ENCODE results near the gene MRPS10. TPM values are rescaled to one million over a fixed set of nuclear protein-coding genes. Genes with fewer than 3 reads are reported as not detected.

Gene MRPS10
- total and polyA plus RNA-seq, 4 donors, result 20.1 to 26.8 (median 23.9) TPM

- no peak overlapping the region for H3K9ac ChIP-seq (ENCODE audit: low read depth in 1 of 2, low read length in 2 of 2)
- TF ChIP-seq GABPA (IDR thresholded peaks at IDR 0.05 in 1 of 2, conservative IDR thresholded peaks at IDR 0.05 in 1 of 2), result no peak
- no peak for TF ChIP-seq YY1 (IDR thresholded peaks at IDR 0.05)
- no peak for TF ChIP-seq SP1 (IDR thresholded peaks at IDR 0.05)
- no peak for TF ChIP-seq REST (IDR thresholded peaks at IDR 0.05)
- no peak for TF ChIP-seq HNF4A (conservative IDR thresholded peaks at IDR 0.05)
- no peak for TF ChIP-seq ZBTB33 (IDR thresholded peaks at IDR 0.05)
- TF ChIP-seq RAD21 (IDR thresholded peaks at IDR 0.05), result no peak
- no peak for TF ChIP-seq MAX (IDR thresholded peaks at IDR 0.05)
- TF ChIP-seq HNF4G (IDR thresholded peaks at IDR 0.05), result no peak
- no peak for DNase-seq (ENCODE audit: low spot score)
- H3K4me1 ChIP-seq (ENCODE audit: control insufficient read depth in 4 of 4, insufficient read depth in 4 of 4, low read length in 3 of 4), result no peaks in the 10 kb centered on the region
- H3K27me3 ChIP-seq (ENCODE audit: control insufficient read depth in 4 of 4, insufficient read depth in 4 of 4, low read length in 3 of 4), result no peaks in the 10 kb centered on the region
- H3K9me3 ChIP-seq (ENCODE audit: control insufficient read depth in 4 of 4, low read length in 3 of 4), result no peaks in the 10 kb centered on the region
- H3K36me3 ChIP-seq (ENCODE audit: control insufficient read depth in 4 of 4, insufficient read depth in 3 of 4, low read depth in 1 of 4, low read length in 3 of 4), result no peaks in the 10 kb centered on the region
- H3K4me3 ChIP-seq (ENCODE audit: low read depth in 1 of 3, low read length in 3 of 3), result no peak overlapping the region
- WGBS, result 71% methylated on average over 7 of the region's 7 CpGs
- H3K27ac ChIP-seq (ENCODE audit: low read depth in 1 of 2, low read length in 2 of 2), result no peak overlapping the region
These were observed 42.8 kb upstream of the MRPS10 start for GRCh38 chr6:42260396-42260888.

GRCh38 chr6:42259841-42260395, 42.3 kb upstream of the MRPS10 start:
- no peak for DNase-seq (ENCODE audit: low spot score)
- no peak for TF ChIP-seq MAX (IDR thresholded peaks at IDR 0.05)
- no peak for TF ChIP-seq FOXA1 (IDR thresholded peaks at IDR 0.05)
- TF ChIP-seq NR2F2 (IDR thresholded peaks at IDR 0.05), result no peak
- TF ChIP-seq SP1 (IDR thresholded peaks at IDR 0.05), result no peak
- TF ChIP-seq FOXA2 (IDR thresholded peaks at IDR 0.05), result no peak
- TF ChIP-seq GABPA (IDR thresholded peaks at IDR 0.05 in 1 of 2, conservative IDR thresholded peaks at IDR 0.05 in 1 of 2), result no peak
- no peak for TF ChIP-seq EGR1 (IDR thresholded peaks at IDR 0.05; ENCODE audit: low read depth in 2 of 2)
- TF ChIP-seq JUND (IDR thresholded peaks at IDR 0.05), result no peak
- TF ChIP-seq HNF4G (IDR thresholded peaks at IDR 0.05), result no peak
- TF ChIP-seq REST (IDR thresholded peaks at IDR 0.05), result no peak
- TF ChIP-seq RXRA (IDR thresholded peaks at IDR 0.05), result no peak
- TF ChIP-seq YY1 (IDR thresholded peaks at IDR 0.05), result no peak
- TF ChIP-seq RAD21 (IDR thresholded peaks at IDR 0.05), result no peak
- no peak for TF ChIP-seq HNF4A (conservative IDR thresholded peaks at IDR 0.05)
- no peak for TF ChIP-seq TAF1 (conservative IDR thresholded peaks at IDR 0.05)
- TF ChIP-seq ZBTB33 (IDR thresholded peaks at IDR 0.05), result no peak
- no peak for TF ChIP-seq ATF3 (IDR thresholded peaks at IDR 0.05)

More at GRCh38 chr6:42259841-42260395, 42.3 kb upstream of the MRPS10 start:
- Histone ChIP-seq H3K9me3 (ENCODE audit: control insufficient read depth in 4 of 4, low read length in 3 of 4) (no peaks in the 10 kb centered on the region), H3K9ac (ENCODE audit: low read depth in 1 of 2, low read length in 2 of 2) (no peak overlapping the region), H3K27ac (ENCODE audit: low read depth in 1 of 2, low read length in 2 of 2) (no peak overlapping the region), H3K36me3 (ENCODE audit: control insufficient read depth in 4 of 4, insufficient read depth in 3 of 4, low read depth in 1 of 4, low read length in 3 of 4) (no peaks in the 10 kb centered on the region), H3K27me3 (ENCODE audit: control insufficient read depth in 4 of 4, insufficient read depth in 4 of 4, low read length in 3 of 4) (no peaks in the 10 kb centered on the region), H3K4me3 (ENCODE audit: low read depth in 1 of 3, low read length in 3 of 3) (no peak overlapping the region), H3K4me1 (ENCODE audit: control insufficient read depth in 4 of 4, insufficient read depth in 4 of 4, low read length in 3 of 4) (peaks cover 0 to 3% (median 1%) of the 10 kb centered on the region in 4 donors)
- WGBS, result 79% methylated on average over 10 of the region's 10 CpGs
